GM23338 (cell line): ENCODE results near the gene UBTD1. TPM values are rescaled to one million over a fixed set of nuclear protein-coding genes. Genes with fewer than 3 reads are reported as not detected.

Experiments used
- ATAC-seq: fragments of 200-7000 bp; cut with Tn5 transposase; 3 replicates; pipeline ENCODE4 v1.9.1; 2020
- DNase-seq: peaks from one replicate; pipeline ENCODE4 v3.0.0-alpha.2; 2015; ENCODE audit warnings: low spot score
- H2AFZ ChIP-seq: fragments of 200-600 bp; sonication (generic); 2 replicates; pipeline ENCODE4 v1.8.0; 2016; ENCODE audit warnings: antibody characterized with exemption, mild to moderate bottlenecking, moderate library complexity
- H3F3A ChIP-seq: fragments of 200-600 bp; sonication (generic); replicated peaks from 2 replicates; pipeline ENCODE4 v1.8.0; 2017; ENCODE audit warnings: antibody characterized with exemption, mixed run types, low read depth
- H3K27ac ChIP-seq: fragments of 200-600 bp; sonication (generic); 2 replicates; pipeline ENCODE4 v1.6.1; 2016; ENCODE audit warnings: low read depth
- H3K27me3 ChIP-seq: fragments of 200-600 bp; sonication (generic); 2 replicates; pipeline ENCODE4 v1.8.0; 2016; ENCODE audit warnings: mild to moderate bottlenecking, mixed run types, moderate library complexity; ENCODE audit not compliant: insufficient read depth
- H3K36me3 ChIP-seq: fragments of 200-600 bp; sonication (generic); 2 replicates; pipeline ENCODE4 v1.8.0; 2016; ENCODE audit warnings: mild to moderate bottlenecking; ENCODE audit not compliant: insufficient read depth
- H3K4me1 ChIP-seq: fragments of 200-600 bp; sonication (generic); 2 replicates; pipeline ENCODE4 v1.8.0; 2016; ENCODE audit warnings: mild to moderate bottlenecking, moderate library complexity; ENCODE audit not compliant: insufficient read depth
- H3K4me2 ChIP-seq: fragments of 200-600 bp; sonication (generic); 2 replicates; pipeline ENCODE4 v1.7.1; 2017; ENCODE audit warnings: mixed run types
- H3K4me3 ChIP-seq: fragments of 200-600 bp; sonication (generic); 2 replicates; pipeline ENCODE4 v1.6.1; 2016; ENCODE audit warnings: mixed run types
- H3K79me2 ChIP-seq: fragments of 200-600 bp; sonication (generic); replicated peaks from 2 replicates; pipeline ENCODE4 v1.8.0; 2017; ENCODE audit warnings: mild to moderate bottlenecking; ENCODE audit not compliant: insufficient read depth
- H3K9me2 ChIP-seq: fragments of 200-600 bp; sonication (generic); 2 replicates; pipeline ENCODE4 v1.8.0; 2017; ENCODE audit not compliant: insufficient read depth
- H4K20me1 ChIP-seq: fragments of 200-600 bp; sonication (generic); replicated peaks from 2 replicates; pipeline ENCODE4 v1.8.0; 2017; ENCODE audit warnings: mild to moderate bottlenecking; ENCODE audit not compliant: insufficient read depth
- H3K27ac Mint-ChIP-seq: 2 replicates; pipeline ENCODE4 v1.8.0; 2020; ENCODE audit warnings: inconsistent platforms, mild to moderate bottlenecking, moderate library complexity, mixed read lengths
- H3K27me3 Mint-ChIP-seq: 3 replicates; pipeline ENCODE4 v1.8.0; 2022; ENCODE audit warnings: low read depth, mild to moderate bottlenecking, moderate library complexity, mixed read lengths, inconsistent platforms; ENCODE audit not compliant: insufficient read depth, poor library complexity
- H3K36me3 Mint-ChIP-seq: 3 replicates; pipeline ENCODE4 v1.8.0; 2021; ENCODE audit warnings: low read depth, mild to moderate bottlenecking, inconsistent platforms, moderate library complexity, mixed read lengths
- H3K4me1 Mint-ChIP-seq: 3 replicates; pipeline ENCODE4 v1.8.0; 2020; ENCODE audit warnings: mild to moderate bottlenecking, inconsistent platforms, mixed read lengths
- H3K4me3 Mint-ChIP-seq: 3 replicates; pipeline ENCODE4 v1.8.0; 2021; ENCODE audit warnings: moderate library complexity, mild to moderate bottlenecking, inconsistent platforms, mixed read lengths
- H3K9me3 Mint-ChIP-seq: 3 replicates; pipeline ENCODE4 v1.8.0; 2020; ENCODE audit warnings: moderate library complexity, mild to moderate bottlenecking, inconsistent platforms, mixed read lengths
- CREB1 ChIP-seq: fragments of 250-450 bp; sonication (Bioruptor Pico); IDR thresholded peaks from 2 replicates; pipeline ENCODE4 v1.5.0; 2020; ENCODE audit warnings: low read depth, mild to moderate bottlenecking, moderate library complexity
- CTCF ChIP-seq, 2 experiments: fragments of 200-600 bp in 1 of 2; sonication (generic) in 1 of 2; conservative IDR thresholded peaks; 2 replicates each; pipeline versions ENCODE4 v1.5.1 to v1.6.1; 2016 to 2017; ENCODE audit warnings: antibody characterized with exemption in 2 of 2, low read depth in 2 of 2, mild to moderate bottlenecking in 2 of 2, moderate library complexity in 1 of 2
- ETS1 ChIP-seq: IDR thresholded peaks from 2 replicates; pipeline ENCODE4 v1.6.1; 2016; ENCODE audit warnings: antibody characterized with exemption
- EZH2 ChIP-seq: fragments of 200-600 bp; sonication (generic); IDR thresholded peaks from one replicate; pipeline ENCODE4 v1.8.0; 2017; ENCODE audit warnings: antibody characterized with exemption, mild to moderate bottlenecking, low read depth; ENCODE audit not compliant: unreplicated experiment
- EZH2phosphoT487 ChIP-seq: fragments of 200-600 bp; sonication (generic); IDR thresholded peaks from one replicate; pipeline ENCODE4 v1.8.1; 2018; ENCODE audit warnings: antibody characterized with exemption; ENCODE audit not compliant: unreplicated experiment
- JUNB ChIP-seq: IDR thresholded peaks from one replicate; pipeline ENCODE4 v1.6.1; 2016; ENCODE audit warnings: antibody characterized with exemption; ENCODE audit not compliant: unreplicated experiment
- NANOG ChIP-seq: IDR thresholded peaks from 2 replicates; pipeline ENCODE4 v1.6.1; 2016; ENCODE audit warnings: antibody characterized with exemption, borderline replicate concordance
- POLR2AphosphoS5 ChIP-seq: IDR thresholded peaks from 2 replicates; pipeline ENCODE4 v1.6.1; 2016; ENCODE audit warnings: antibody characterized with exemption, low read depth
- REST ChIP-seq: IDR thresholded peaks from one replicate; pipeline ENCODE4 v1.6.1; 2018; ENCODE audit warnings: antibody characterized with exemption; ENCODE audit not compliant: unreplicated experiment
- STAT1 ChIP-seq: IDR thresholded peaks from one replicate; pipeline ENCODE4 v1.6.1; 2016; ENCODE audit warnings: antibody characterized with exemption; ENCODE audit not compliant: unreplicated experiment
- ZNF114 ChIP-seq: fragments of 250-450 bp; sonication (Bioruptor Pico); IDR thresholded peaks from 2 replicates; pipeline ENCODE4 v1.5.0; 2020; ENCODE audit warnings: mild to moderate bottlenecking, moderate library complexity
- ZNF331 ChIP-seq: fragments of 250-450 bp; sonication (Bioruptor Pico); IDR thresholded peaks from 2 replicates; pipeline ENCODE4 v1.5.0; 2020; ENCODE audit warnings: low read depth, mild to moderate bottlenecking, moderate library complexity
- ZNF462 ChIP-seq: fragments of 250-450 bp; sonication (Bioruptor Pico); IDR thresholded peaks from 2 replicates; pipeline ENCODE4 v1.5.0; 2020; ENCODE audit warnings: mild to moderate bottlenecking, moderate library complexity
- polyA plus RNA-seq: library from polyadenylated mRNA; unstranded; fragments of >200 nt; fragmentation: Nextera tagmentation; extraction: Ambion mirVana; gene quantifications from 2 replicates; pipeline ENCODE4 v1.2.1, GENCODE V29; 2016
- total RNA-seq: library from RNA; depleted of rRNA; stranded (reverse); fragments of >200 nt; shearing (Covaris generic); gene quantifications from 2 replicates; pipeline ENCODE4 v1.2.3, GENCODE V29; 2014

Gene UBTD1
- total and polyA plus RNA-seq, 2 experiments from 2014 or later: 17.3 to 29.0 TPM

- H3K27ac ChIP-seq: peak within 1 kb of the TSS; percentile 97
- Mint-ChIP-seq H3K27ac (peak within 1 kb of the TSS; percentile 82), H3K27me3 (peaks cover 22% of the 10 kb centered on the region), H3K4me1 (peaks cover 48% of the 10 kb centered on the region), H3K36me3 (no peaks in the 10 kb centered on the region; the same call in 1 of the 3 replicates), H3K9me3 (no peaks in the 10 kb centered on the region; the same call in 2 of the 3 replicates), H3K4me3 (peak within 1 kb of the TSS; percentile 83)
- H2AFZ ChIP-seq: peak within 1 kb of the TSS; percentile 96
- H4K20me1 ChIP-seq: peaks cover 64% of the 10 kb centered on the region
- H3K9me2 ChIP-seq: no peaks in the 10 kb centered on the region
- H3K36me3 ChIP-seq: no peaks in the 10 kb centered on the region
- peaks cover 74% of the 10 kb centered on the region for H3K79me2 ChIP-seq
- H3K4me2 ChIP-seq: peak within 1 kb of the TSS; percentile 94
- DNase-seq: peak; percentile 98
- peak within 1 kb of the TSS; percentile 99 for H3K4me3 ChIP-seq
- peaks cover 14% of the 10 kb centered on the region; the same call in 1 of the 2 replicates for H3F3A ChIP-seq
- H3K4me1 ChIP-seq: peaks cover 50% of the 10 kb centered on the region
- ATAC-seq: peak; percentile 45
- peaks cover 18% of the 10 kb centered on the region for H3K27me3 ChIP-seq
- TF ChIP-seq REST (no peak), CREB1 (CRISPR knock-in tag) (no peak), EZH2 (no peak), ZNF462 (no peak), CTCF (conservative IDR thresholded peaks at IDR 0.05; ENCODE audit: low read depth in 2 of 2) (no peak), POLR2AphosphoS5 (peak; percentile 71), NANOG (no peak), ZNF114 (CRISPR knock-in tag) (no peak), STAT1 (no peak), ETS1 (peak; percentile 37), JUNB (no peak), ZNF331 (CRISPR knock-in tag) (no peak), EZH2phosphoT487 (no peak)
Measured at GRCh38 chr10:97498076-97498840, 466 bp upstream of the UBTD1 start, which contains the start of gene MMS19. MMS19 (minus strand) TSS chr10:97498422; CDS start chr10:97498384, 38 bp downstream.
